ENCODE measurements around the gene BCKDHA.

DNA sequence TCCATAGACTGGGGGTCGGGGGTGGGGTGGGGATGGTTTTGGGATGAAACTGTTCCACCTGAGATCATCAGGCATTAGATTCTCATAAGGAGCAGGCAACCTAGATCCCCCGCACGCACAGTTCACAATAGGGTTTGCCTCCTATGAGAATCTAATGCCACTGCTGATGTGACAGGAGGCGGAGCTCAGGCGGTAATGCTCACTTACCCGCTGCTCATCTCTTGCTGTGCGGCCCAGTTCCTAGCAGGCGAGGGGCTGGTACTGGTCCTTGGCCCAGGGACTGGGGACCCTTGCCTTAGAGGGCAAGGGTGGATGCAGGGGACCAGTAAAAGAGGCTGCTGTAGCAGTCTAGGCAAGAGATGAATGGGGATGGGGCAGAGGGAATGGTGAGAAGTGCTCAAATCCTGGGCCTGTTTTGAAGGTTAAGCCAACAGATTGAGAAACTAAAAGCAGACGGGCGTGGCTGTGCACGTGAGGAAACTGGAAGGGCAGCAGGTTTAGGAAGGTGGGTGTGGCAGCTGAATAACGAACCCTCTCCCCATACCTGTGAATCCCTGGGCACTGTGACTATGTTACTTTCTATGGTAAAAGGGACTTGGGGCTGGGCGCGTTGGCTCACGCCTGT, 43.8 kb downstream of the BCKDHA start:
- TF ChIP-seq, protein P1, sequence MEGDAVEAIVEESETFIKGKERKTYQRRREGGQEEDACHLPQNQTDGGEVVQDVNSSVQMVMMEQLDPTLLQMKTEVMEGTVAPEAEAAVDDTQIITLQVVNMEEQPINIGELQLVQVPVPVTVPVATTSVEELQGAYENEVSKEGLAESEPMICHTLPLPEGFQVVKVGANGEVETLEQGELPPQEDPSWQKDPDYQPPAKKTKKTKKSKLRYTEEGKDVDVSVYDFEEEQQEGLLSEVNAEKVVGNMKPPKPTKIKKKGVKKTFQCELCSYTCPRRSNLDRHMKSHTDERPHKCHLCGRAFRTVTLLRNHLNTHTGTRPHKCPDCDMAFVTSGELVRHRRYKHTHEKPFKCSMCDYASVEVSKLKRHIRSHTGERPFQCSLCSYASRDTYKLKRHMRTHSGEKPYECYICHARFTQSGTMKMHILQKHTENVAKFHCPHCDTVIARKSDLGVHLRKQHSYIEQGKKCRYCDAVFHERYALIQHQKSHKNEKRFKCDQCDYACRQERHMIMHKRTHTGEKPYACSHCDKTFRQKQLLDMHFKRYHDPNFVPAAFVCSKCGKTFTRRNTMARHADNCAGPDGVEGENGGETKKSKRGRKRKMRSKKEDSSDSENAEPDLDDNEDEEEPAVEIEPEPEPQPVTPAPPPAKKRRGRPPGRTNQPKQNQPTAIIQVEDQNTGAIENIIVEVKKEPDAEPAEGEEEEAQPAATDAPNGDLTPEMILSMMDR (IDR thresholded peaks at IDR 0.05 in 4 of 5, conservative IDR thresholded peaks at IDR 0.05 in 1 of 5) = no peak
- no peak for TF ChIP-seq POLR2A (IDR thresholded peaks at IDR 0.05)

Data from gastrocnemius medialis (tissue), 4 donors.